Esophagus mucosa (tissue), 1 donor: ENCODE results near the gene METRN. TPM values are rescaled to one million over a fixed set of nuclear protein-coding genes. Genes with fewer than 3 reads are reported as not detected.

Source experiments
- ATAC-seq: fragments of 200-7000 bp; cut with Tn5 transposase; one replicate; pipeline ENCODE4 v1.9.1; 2020
- total RNA-seq: library from RNA; stranded (reverse); gene quantifications from one replicate; pipeline ENCODE4 v1.2.4, GENCODE V29; 2023
- donor health status: DM: yes; HTN: yes; CAD: no.

METRN gene
- total RNA-seq, 1 donor from 2014 or later = 9.6 TPM

GRCh38 chr16:725463-726187, 10.7 kb downstream of the METRN start:
- ATAC-seq = no peak

- ATAC-seq = no peak
Observed at GRCh38 chr16:726188-726437, 11.2 kb downstream of the METRN start.

- ATAC-seq = peak; percentile 3
Observed at GRCh38 chr16:726438-727290, 11.7 kb downstream of the METRN start, which contains the start of the genes CCDC78 and HAGHL. CCDC78 (minus strand) TSS chr16:726443; CDS start chr16:726367, 76 bp downstream. HAGHL (plus strand) TSS chr16:727106; CDS start chr16:727510, 404 bp downstream.

- ATAC-seq = peak; percentile 10
Observed at GRCh38 chr16:727291-727977, 12.5 kb downstream of the METRN start.

GRCh38 chr16:728131-728889, 13.4 kb downstream of the METRN start:
- ATAC-seq = peak; percentile 44

- ATAC-seq = no peak
Observed at GRCh38 chr16:728890-729744, 14.2 kb downstream of the METRN start.

- no peak for ATAC-seq
Observed at GRCh38 chr16:729768-730665, 15.1 kb downstream of the METRN start.

GRCh38 chr16:730666-731509, 16.0 kb downstream of the METRN start:
- ATAC-seq = no peak

GRCh38 chr16:732332-732731, 17.4 kb downstream of the METRN start:
- ATAC-seq = no peak

- ATAC-seq = no peak
Observed at GRCh38 chr16:732936-733335, 18.0 kb downstream of the METRN start.

- no peak for ATAC-seq
Observed at GRCh38 chr16:733382-734207, 18.7 kb downstream of the METRN start.

- ATAC-seq = no peak
Observed at GRCh38 chr16:734208-734980, 19.5 kb downstream of the METRN start.

GRCh38 chr16:734981-735881, 20.3 kb downstream of the METRN start:
- no peak for ATAC-seq

- no peak for ATAC-seq
Observed at GRCh38 chr16:735982-736453, 21.1 kb downstream of the METRN start.

- ATAC-seq = no peak
Observed at GRCh38 chr16:736936-737481, 22.1 kb downstream of the METRN start.
